H54 (cell line): ENCODE measurements around the gene FOLR3.
A peak's percentile ranks its signal among the peaks of the same experiment; 100 is the strongest.
"Not testable (repeated sequence)": the region's sequence is repeated elsewhere in the genome, so short reads cannot be mapped to it uniquely, and the experiment has no call there.

Experiments used
- DNase-seq: peaks from one replicate; pipeline ENCODE4 v3.0.0; 2011; ENCODE audit warnings: low spot score, mixed read lengths; ENCODE audit not compliant: insufficient read length
- FAIRE-seq: peaks from 3 replicates; lab custom pipeline; 2011; peaks lifted over from hg19 to GRCh38; lab: Jason Lieb, UNC
- POLR2A ChIP-seq: IDR thresholded peaks from 2 replicates; pipeline ENCODE4 v1.6.1; 2011; ENCODE audit warnings: low read depth, mild to moderate bottlenecking, low read length

FOLR3 gene

DNA sequence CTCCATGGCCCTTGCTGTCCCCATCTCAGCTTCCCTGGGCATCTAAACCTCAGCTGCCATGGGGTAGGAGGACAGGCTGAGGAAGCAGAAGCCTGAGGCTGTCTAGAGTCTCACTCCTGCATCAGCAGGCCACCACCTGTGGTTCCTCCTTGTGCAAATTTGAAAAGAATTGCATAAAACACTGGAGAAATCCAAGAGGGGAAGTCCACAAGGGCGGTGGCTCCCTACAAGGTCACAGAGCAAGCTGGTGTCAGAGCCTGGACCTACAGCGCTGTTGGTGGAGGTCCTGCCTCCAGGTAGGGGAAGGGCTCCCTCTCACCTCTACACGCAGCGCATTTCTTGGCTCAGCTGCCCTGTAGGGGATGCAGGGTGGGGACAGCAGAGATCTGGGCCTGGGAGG is at the start of gene FOLR3:
Gene FOLR3 (plus strand): TSS at position 253 of the 400 bp plus-strand sequence. CDS start 228 bp downstream, outside the sequence.
- not testable (repeated sequence) for FAIRE-seq, DNase-seq

- DNase-seq (no peak), FAIRE-seq (no peak)
- no peak for TF ChIP-seq POLR2A
Measured at GRCh38 chr11:72088076-72088808, 47.3 kb upstream of the FOLR3 start.

GRCh38 chr11:72091292-72091691 is 44.2 kb upstream of the FOLR3 start:
- FAIRE-seq (no peak), DNase-seq (no peak)
- no peak for TF ChIP-seq POLR2A

DNA sequence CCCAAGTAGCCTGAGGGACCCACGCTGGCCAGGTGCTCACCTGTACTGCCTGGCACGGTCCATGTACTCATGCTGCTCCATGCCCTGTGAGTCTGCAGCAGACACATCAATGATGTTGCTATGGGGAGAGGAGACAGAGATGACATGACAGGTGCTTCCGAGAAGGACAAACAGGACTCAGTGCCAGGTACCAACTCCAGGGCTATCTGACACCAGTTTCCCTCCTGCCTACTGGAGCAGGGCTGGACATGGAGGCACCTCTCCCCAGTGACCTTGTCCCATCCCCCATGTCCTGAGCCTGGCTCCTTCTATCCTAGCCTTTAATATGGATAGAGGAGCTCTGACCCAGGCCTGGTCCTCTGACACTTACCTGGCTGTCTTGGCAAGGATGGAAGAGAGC is 36.8 kb upstream of the FOLR3 start:
- no peak for TF ChIP-seq POLR2A
- no peak for FAIRE-seq
- no peak for DNase-seq

- no peak for TF ChIP-seq POLR2A
- DNase-seq (no peak), FAIRE-seq (no peak)
Measured at GRCh38 chr11:72100009-72100408, 35.5 kb upstream of the FOLR3 start.

- no peak for TF ChIP-seq POLR2A
- FAIRE-seq (no peak), DNase-seq (no peak)
Measured at GRCh38 chr11:72100462-72100861, 35.1 kb upstream of the FOLR3 start.

GRCh38 chr11:72102162-72102561 is 33.4 kb upstream of the FOLR3 start:
- TF ChIP-seq POLR2A: no peak
- no peak for DNase-seq
- FAIRE-seq: no peak

GRCh38 chr11:72102631-72102945 is 32.9 kb upstream of the FOLR3 start:
- no peak for DNase-seq
- FAIRE-seq: no peak
- TF ChIP-seq POLR2A: no peak

DNA sequence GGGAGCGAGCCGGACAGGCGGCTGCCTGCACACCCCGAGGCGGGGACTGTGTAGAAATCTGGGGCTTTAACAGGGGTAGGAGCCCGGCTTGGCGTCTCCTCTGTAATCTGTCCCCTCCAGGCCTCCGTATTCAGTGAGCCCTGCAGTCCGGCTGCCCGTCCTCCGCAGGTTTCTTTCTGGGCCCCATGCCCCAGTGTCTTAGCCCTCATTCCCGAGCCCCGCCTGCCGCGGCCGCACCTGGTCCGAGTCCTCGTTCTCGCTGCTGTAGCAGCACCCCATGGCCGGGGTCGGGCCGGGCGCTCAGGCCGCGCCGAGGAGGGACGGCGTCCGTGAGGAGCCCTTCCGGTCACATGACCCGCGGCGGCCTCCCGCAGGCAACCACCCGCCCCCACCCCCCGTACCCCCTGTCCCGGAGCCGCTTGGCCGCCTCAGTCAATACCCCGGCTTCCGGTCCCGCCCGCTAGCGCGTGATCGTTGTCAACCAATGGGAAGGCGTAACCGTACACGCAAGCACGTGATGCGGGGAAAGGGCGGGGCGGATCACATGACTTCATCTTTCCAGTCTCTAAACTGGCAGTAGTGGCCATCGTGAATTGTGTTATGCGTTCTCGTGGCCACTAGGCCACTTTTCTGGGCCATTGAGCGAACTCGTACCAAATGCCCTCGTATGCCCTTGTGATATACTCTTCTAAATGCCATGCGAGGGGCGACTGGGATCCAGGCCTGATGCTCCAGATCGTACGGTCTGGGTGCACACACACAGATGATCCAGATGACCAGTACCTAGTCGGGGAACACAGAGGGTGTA is 32.4 kb upstream of the FOLR3 start, which contains the start of gene LAMTOR1:
Gene LAMTOR1 (minus strand): TSS at position 352 of the 808 bp plus-strand sequence. CDS start 73 bp downstream, at position 279.
- FAIRE-seq (no peak), DNase-seq (peak; percentile 89)
- TF ChIP-seq POLR2A: peak; percentile 64

- FAIRE-seq (no peak), DNase-seq (no peak)
- no peak for TF ChIP-seq POLR2A
Measured at GRCh38 chr11:72103754-72104167, 31.8 kb upstream of the FOLR3 start.

DNA sequence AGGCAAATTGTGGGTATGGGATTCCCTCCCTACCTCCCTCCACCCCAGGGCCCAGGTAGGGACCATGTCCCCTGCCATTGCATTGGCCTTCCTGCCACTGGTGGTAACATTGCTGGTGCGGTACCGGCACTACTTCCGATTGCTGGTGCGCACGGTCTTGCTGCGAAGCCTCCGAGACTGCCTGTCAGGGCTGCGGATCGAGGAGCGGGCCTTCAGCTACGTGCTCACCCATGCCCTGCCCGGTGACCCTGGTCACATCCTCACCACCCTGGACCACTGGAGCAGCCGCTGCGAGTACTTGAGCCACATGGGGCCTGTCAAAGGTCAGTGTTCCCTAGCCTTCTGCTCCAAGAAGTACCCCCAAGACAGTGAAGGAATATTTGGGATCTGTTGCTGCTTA is 29.6 kb upstream of the FOLR3 start, which contains the start of gene TOMT:
Gene TOMT (plus strand): TSS at position 37 of the 400 bp plus-strand sequence. CDS start 28 bp downstream, at position 65.
- FAIRE-seq (no peak), DNase-seq (no peak)
- no peak for TF ChIP-seq POLR2A

GRCh38 chr11:72111300-72112142 is 24.0 kb upstream of the FOLR3 start:
- FAIRE-seq (no peak), DNase-seq (no peak)
- TF ChIP-seq POLR2A: no peak

DNA sequence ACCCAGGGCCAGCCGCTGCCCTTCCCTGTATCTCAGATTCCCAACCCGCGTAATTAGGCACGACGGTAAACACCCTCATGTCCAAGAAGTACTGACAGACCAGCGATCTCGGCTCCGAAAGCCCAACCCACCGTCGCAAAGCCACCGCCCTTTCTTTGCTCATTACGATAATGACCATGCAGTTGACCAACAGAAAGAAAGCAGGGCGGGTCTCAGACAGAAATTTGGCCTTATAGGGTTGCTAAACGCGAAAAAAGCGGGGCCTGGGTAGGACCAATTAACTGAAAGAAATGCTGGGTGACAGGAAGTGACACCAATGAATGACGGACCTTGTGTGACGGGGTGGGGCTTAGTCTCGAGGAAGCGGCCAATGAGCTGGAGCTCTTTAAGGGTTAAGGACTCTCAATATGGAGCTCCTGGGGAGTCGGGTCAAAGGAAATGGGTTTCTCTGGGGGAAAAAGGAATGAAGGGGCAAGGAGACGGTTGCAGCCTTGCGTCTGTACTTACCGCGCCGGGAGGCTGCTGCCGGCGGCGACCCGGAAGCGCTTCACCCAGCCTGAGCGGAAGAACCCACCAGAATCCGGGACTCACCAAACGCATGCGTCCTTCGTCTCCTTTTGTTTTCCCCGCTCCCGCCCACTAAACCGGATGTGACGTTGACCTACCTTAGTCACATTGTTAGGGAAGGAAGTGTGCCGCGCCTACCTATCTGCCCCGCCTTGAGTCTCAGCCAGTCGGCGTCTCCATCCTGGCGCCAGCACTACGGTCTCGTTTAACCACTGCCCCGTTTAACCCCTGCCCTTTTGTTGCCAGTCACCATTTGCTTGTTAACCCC is 23.2 kb upstream of the FOLR3 start, which contains the start of gene ANAPC15:
Gene ANAPC15 (minus strand): TSS at position 553 of the 835 bp plus-strand sequence. CDS start 1,419 bp downstream, outside the sequence.
- FAIRE-seq (peak; percentile 81), DNase-seq (peak; percentile 69)
- peak; percentile 93 for TF ChIP-seq POLR2A
